ENCODE results near the gene ZMYND8. TPM values are rescaled to one million over a fixed set of nuclear protein-coding genes. Genes with fewer than 3 reads are reported as not detected.
A peak's percentile ranks its signal among the peaks of the same experiment; 100 is the strongest.

ZMYND8 gene
- total RNA-seq, 1 experiment from 2014 or later: 29.0 TPM

DNA sequence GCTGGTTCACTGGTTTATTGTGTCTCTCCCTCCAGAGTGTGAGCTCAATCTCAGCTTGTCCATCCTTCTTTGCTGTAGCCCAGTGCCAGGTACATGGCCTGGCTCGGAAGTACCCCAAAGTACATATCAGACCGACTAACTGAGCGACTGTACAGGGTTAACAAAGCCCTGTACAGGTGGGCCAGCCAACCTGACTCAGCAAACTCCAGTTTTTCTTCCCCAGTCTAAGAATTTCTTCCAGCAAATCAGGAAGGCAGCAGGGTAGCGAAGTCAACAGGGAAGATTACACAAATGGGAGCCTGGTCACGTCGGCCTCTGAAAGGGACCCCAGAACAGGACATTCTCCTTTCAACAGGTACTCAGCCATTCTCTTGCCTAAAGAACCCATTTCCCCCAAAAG, 31.3 kb downstream of the ZMYND8 start:
- intact Hi-C loops (cut with micrococcal nuclease): no loop called here
- Histone ChIP-seq H3K4me1 (ENCODE audit: control insufficient read depth in 1 of 2, insufficient read depth in 2 of 2, low read length in 2 of 2) (peaks cover 83 to 85% of the 10 kb centered on the region in 2 experiments), H3K9me2 (ENCODE audit: insufficient read depth) (no peaks in the 10 kb centered on the region), H3K4me2 (ENCODE audit: low read length) (peak overlapping the region; percentile 28; the same call in 1 of the 2 replicates), H3K79me2 (ENCODE audit: insufficient read depth, low read length) (peaks cover 85% of the 10 kb centered on the region), H4K20me1 (ENCODE audit: insufficient read depth) (no peaks in the 10 kb centered on the region), H2AFZ (ENCODE audit: low read depth, low read length, poor library complexity, severe bottlenecking) (no peak overlapping the region), H3K27ac (ENCODE audit: low read depth, low read length) (no peak overlapping the region; the same call in 1 of the 2 replicates), H3K4me3 (replicated peaks in 1 of 2; ENCODE audit: low read depth in 1 of 2, low read length in 2 of 2) (no peak overlapping the region), H3K27me3 (ENCODE audit: insufficient read depth, low read length) (no peaks in the 10 kb centered on the region), H3K9me3 (ENCODE audit: control insufficient read depth in 1 of 2, insufficient read depth in 1 of 2, low read depth in 1 of 2, low read length in 2 of 2) (no peaks in the 10 kb centered on the region), H3K9ac (ENCODE audit: low read length) (no peak overlapping the region), H3K36me3 (ENCODE audit: control insufficient read depth in 1 of 2, insufficient read depth in 2 of 2, low read length in 2 of 2) (no peaks in the 10 kb centered on the region)
- no peak for DNase-seq (ENCODE audit: low read depth, low spot score)
- no peak for TF ChIP-seq CEBPB (IDR thresholded peaks at IDR 0.05; ENCODE audit: low read depth)
- no peak for ATAC-seq
- ChIA-PET POLR2A (interaction anchor here (3.0 kb wide), 1 partner anchor 31 kb away, joined by 8 read pairs; the partner anchor contains the start of gene ZMYND8), CTCF (interaction anchor here (1.2 kb wide), 1 partner anchor 59 kb away, joined by 3 read pairs; no protein-coding TSS in a partner anchor), RAD21 (ENCODE audit: low non-redundant PET in 1 of 2, low total read pairs in 2 of 2, uncharacterized antibody in 2 of 2, unreplicated experiment in 2 of 2) (no interaction called here)
- BruUV-seq (replicated peaks): no TSS peak

DNA sequence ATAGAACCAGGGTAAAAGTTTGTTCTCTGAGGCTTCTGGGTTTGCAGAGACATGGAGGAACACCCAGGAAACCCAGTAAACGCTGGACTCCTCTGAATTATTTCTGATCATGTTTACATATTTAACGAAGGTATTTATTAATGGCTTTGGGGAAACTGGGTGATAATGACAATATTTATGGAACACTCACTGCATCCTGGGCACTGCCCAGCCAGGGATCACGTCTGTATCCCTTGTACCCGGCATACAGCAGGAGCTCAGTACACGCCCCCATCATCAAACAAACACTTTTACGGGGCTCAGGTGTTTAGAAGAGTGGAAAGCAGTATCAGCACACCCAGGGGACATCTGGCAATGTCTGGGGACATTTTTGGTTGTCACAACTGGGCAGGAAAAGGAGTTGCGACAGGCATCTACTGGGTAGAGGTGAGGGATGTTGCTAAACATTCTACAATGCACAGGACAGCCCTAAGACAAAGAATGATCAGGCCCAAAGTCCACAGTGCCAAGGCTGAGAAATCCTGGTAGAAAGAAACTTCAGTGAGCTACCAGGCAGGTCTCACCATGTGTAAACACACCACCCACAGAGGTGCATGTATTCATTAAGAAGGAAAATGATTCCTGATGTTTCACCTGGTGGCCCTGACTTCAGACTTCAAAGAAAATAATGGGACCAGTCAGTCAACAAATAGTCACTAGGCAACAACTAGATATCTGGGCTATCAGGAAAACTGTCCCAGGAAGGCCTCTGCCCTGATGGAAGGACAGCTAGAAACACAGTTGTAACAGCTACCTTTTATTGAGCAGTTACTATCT, 35.3 kb downstream of the ZMYND8 start:
- H3K4me2 ChIP-seq (ENCODE audit: low read length): peak overlapping the region; percentile 88
- peaks cover 89% of the 10 kb centered on the region for H3K79me2 ChIP-seq (ENCODE audit: insufficient read depth, low read length)

More for the DNA sequence above, 35.3 kb downstream of the ZMYND8 start:
- no TSS peak for BruUV-seq (replicated peaks)
- TF ChIP-seq CEBPB (IDR thresholded peaks at IDR 0.05; ENCODE audit: low read depth): no peak
- Histone ChIP-seq H3K36me3 (ENCODE audit: control insufficient read depth in 1 of 2, insufficient read depth in 2 of 2, low read length in 2 of 2) (no peaks in the 10 kb centered on the region), H3K9ac (ENCODE audit: low read length) (peak overlapping the region; percentile 37), H3K4me1 (ENCODE audit: control insufficient read depth in 1 of 2, insufficient read depth in 2 of 2, low read length in 2 of 2) (peaks cover 89 to 94% of the 10 kb centered on the region in 2 experiments), H3K27me3 (ENCODE audit: insufficient read depth, low read length) (no peaks in the 10 kb centered on the region), H2AFZ (ENCODE audit: low read depth, low read length, poor library complexity, severe bottlenecking) (no peak overlapping the region), H3K4me3 (replicated peaks in 1 of 2; ENCODE audit: low read depth in 1 of 2, low read length in 2 of 2) (0 out of 4 replicates have a peak overlapping the region, but pooled peaks of 1 of the 2 experiments have one; percentile 10), H3K9me3 (ENCODE audit: control insufficient read depth in 1 of 2, insufficient read depth in 1 of 2, low read depth in 1 of 2, low read length in 2 of 2) (no peaks in the 10 kb centered on the region), H3K27ac (ENCODE audit: low read depth, low read length) (peak overlapping the region; percentile 92), H4K20me1 (ENCODE audit: insufficient read depth) (no peaks in the 10 kb centered on the region), H3K9me2 (ENCODE audit: insufficient read depth) (no peaks in the 10 kb centered on the region)
- RAD21 ChIA-PET (ENCODE audit: low non-redundant PET in 1 of 2, low total read pairs in 2 of 2, uncharacterized antibody in 2 of 2, unreplicated experiment in 2 of 2): interaction anchor here in 1 of 2 experiments (0.5 kb wide), 1 partner anchor 21 kb away, joined by 4 read pairs; no protein-coding TSS in a partner anchor
- intact Hi-C loops (cut with micrococcal nuclease): no loop called here
- DNase-seq (ENCODE audit: low read depth, low spot score) (no peak), ATAC-seq (peak; percentile 6; the same call in 1 of the 2 replicates)
- POLR2A ChIA-PET: interaction anchor here (0.7 to 1.5 kb wide), 6 partner anchors 10 to 333 kb away, joined by 3 to 4 read pairs (median 3); partner anchors contain the start of gene ZMYND8
- CTCF ChIA-PET: interaction anchor here (1.6 kb wide), 1 partner anchor 63 kb away, joined by 4 read pairs; no protein-coding TSS in a partner anchor

Measured in HCT116 (cell line).